HG03097 (cell line): ENCODE data around the gene MAGED4B.
"Not testable (repeated sequence)": the region's sequence is repeated elsewhere in the genome, so short reads cannot be mapped to it uniquely, and the experiment has no call there.

ENCODE experiments used
- ATAC-seq: cut with Tn5 transposase; IDR thresholded peaks from one replicate; pipeline ENCODE4 v1.9.1; 2021; ENCODE audit not compliant: unreplicated experiment, low FRiP score

MAGED4B gene, protein sequence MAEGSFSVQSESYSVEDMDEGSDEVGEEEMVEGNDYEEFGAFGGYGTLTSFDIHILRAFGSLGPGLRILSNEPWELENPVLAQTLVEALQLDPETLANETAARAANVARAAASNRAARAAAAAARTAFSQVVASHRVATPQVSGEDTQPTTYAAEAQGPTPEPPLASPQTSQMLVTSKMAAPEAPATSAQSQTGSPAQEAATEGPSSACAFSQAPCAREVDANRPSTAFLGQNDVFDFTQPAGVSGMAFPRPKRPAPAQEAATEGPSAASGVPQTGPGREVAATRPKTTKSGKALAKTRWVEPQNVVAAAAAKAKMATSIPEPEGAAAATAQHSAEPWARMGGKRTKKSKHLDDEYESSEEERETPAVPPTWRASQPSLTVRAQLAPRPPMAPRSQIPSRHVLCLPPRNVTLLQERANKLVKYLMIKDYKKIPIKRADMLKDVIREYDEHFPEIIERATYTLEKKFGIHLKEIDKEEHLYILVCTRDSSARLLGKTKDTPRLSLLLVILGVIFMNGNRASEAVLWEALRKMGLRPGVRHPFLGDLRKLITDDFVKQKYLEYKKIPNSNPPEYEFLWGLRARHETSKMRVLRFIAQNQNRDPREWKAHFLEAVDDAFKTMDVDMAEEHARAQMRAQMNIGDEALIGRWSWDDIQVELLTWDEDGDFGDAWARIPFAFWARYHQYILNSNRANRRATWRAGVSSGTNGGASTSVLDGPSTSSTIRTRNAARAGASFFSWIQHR

GRCh38 chrX:52068666-52069640, at the start of gene MAGED4B:
MAGED4B (minus strand) TSS chrX:52069183; CDS start chrX:52068172, 1,011 bp downstream.
- ATAC-seq, result not testable (repeated sequence)

DNA sequence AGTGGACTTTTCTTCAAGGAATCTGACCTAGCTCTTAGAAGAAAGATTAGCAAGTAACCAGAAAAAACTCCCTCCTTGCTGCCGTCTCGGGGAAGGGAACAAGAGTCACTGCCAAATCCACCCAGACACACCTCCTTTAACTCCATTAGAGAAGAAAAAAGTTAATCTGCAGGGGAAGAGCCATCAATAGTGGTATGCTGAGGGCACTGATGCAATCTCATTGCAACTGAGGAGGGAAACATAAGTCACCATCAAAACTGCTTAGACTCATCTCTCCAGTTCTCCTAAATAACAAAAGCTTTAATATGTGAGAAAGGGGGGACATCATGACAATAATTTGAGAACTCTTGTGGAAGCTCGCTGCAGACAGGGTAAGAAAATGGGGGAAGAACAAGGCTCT, 49.3 kb upstream of the MAGED4B start:
- no peak for ATAC-seq

GRCh38 chrX:52082578-52082977, 13.6 kb upstream of the MAGED4B start:
- ATAC-seq, result no peak

DNA sequence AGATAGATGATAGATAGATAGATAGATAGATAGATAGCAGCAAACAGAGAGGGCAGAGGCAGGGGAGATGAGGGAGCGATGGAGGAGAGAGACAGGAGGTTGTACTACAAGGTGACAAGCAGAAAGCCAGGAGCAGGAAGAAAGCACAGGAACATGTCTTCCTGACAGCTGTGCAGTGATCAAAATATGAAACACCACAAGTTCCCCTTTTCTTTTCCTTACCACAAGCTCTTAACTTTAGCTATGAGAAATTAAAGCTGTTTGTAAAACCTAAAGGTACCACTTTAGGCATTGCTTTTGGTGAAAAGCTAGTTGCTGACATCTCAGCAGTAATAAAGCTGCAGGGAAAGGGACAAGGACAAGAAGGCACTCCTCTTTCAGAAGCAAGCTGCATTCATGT, 9.1 kb upstream of the MAGED4B start:
- no peak for ATAC-seq

- ATAC-seq, result not testable (repeated sequence)
Observed at GRCh38 chrX:52042288-52042687, 26.7 kb downstream of the MAGED4B start.

DNA sequence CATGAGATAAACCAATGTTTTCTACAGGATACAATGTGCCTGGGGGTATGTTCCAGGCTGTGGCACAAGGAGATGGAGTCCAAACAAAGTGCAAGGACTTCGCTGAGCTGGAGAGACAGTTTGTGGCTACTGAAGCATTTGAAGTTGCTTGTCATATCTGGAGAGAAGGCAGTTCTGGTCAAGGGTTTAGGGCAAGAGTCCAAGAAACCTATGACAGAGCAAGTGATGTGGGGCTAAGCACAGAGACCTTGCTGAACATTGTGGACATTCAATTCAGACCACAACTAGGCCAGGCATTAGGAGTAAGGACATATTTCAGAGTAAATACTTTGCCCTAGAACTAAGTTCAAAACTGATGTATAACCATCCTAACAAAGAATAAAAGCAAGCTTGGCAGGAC, 34.8 kb downstream of the MAGED4B start:
- ATAC-seq, result no peak

- ATAC-seq, result no peak
Observed at GRCh38 chrX:52031371-52031770, 37.6 kb downstream of the MAGED4B start.

- no peak for ATAC-seq
Observed at GRCh38 chrX:52015794-52016193, 53.2 kb downstream of the MAGED4B start.
